NCI-H1048 (cell line): ENCODE results near the gene IL6ST.
"Not testable (repeated sequence)": the region's sequence is repeated elsewhere in the genome, so short reads cannot be mapped to it uniquely, and the experiment has no call there.

Experiments used
- DNase-seq: peaks from one replicate; lab custom pipeline; 2025; lab: John Stamatoyannopoulos, UW

IL6ST gene

DNA sequence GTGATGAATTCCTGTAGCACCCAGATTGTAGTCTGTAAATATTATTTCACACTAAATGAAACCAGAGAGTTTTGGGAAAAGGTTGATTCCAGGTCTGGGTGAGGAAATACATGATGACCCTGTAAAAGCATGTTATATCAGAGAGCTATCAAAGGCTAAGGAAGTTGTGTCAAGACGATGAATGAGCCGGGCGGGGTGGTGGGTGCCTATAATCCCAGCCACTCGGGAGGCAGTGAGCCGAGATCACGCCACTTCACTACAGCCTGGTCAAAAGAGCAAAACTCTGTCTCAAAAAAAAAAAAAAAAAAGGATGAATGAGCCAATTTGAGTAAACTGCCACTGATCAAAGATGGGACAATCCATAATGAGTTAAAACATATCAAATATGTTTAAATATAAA is 29.2 kb downstream of the IL6ST start:
- DNase-seq: no peak

DNA sequence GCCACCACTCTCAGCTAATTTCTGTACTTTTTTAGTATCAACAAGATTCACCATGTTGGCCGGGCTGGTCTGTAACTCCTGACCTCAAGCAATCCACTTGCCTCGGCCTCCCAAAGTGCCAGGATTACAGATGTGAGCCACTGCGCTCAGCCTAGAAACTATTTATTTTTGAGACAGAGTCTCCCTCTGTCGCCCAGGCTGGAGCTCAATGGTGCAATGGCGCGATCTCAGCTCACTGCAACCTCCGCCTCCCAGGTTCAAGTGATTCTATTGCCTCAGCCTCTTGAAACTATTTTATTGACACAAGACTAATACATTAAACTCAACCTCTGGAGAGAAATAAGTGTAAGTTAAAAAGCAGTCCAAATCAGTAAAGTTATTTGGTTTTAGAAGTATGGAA is 34.0 kb downstream of the IL6ST start:
- DNase-seq: no peak

DNA sequence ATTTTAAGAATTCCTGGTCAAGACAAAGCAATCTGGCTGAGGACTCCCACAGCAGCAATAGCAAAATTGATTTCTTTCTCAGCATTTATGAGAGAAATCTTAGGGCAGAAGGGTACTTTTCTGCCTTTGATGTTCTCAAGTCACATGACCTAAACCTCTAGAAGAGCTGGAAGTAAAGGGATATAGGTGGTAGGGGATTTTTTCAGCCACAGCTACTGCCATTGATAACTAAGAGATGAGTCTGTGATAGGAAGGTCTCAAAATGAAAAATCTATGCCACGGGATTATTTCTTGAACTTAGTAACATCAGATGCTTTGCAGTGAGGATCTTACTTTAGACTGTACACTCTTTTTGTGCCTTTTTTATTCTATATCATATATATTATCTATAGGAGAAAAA is 35.6 kb downstream of the IL6ST start:
- DNase-seq: no peak

DNA sequence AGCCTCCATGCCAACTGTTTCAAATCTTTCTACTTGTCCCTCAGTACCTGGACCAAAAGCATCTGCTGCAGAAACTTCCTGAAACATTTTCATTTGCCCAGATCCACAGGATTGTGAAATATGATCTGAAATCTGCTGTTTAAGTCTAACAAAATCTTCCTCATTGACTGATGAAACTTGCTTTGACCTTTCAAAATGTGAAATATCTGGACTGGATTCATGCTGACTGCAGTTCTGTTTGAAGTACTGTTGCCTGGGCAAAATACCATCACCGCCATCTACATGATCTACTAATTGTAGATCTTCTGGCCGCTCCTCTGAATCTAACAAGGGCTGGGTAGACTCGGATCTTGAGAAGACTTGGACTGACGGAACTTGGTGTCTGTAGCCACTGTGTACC is 53.6 kb downstream of the IL6ST start:
- not testable (repeated sequence) for DNase-seq

DNA sequence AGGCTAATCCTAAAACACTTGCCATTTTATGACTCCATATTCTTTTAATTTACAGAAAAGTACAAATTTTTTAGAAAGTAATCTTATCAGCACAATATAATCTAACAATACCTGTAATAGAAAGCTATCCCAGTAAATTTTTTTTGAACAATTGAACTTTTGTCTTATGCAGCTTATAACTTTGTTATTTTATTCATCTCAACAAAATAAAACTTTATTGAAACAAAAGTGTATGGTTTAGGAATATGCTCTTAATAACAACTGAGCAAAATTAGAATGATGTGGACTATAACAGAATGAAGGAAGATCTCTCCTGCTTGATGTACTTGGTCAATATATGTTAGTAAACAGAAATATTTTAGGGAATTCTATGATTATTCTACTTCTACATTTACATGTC is 57.2 kb downstream of the IL6ST start:
- DNase-seq: not testable (repeated sequence)

DNA sequence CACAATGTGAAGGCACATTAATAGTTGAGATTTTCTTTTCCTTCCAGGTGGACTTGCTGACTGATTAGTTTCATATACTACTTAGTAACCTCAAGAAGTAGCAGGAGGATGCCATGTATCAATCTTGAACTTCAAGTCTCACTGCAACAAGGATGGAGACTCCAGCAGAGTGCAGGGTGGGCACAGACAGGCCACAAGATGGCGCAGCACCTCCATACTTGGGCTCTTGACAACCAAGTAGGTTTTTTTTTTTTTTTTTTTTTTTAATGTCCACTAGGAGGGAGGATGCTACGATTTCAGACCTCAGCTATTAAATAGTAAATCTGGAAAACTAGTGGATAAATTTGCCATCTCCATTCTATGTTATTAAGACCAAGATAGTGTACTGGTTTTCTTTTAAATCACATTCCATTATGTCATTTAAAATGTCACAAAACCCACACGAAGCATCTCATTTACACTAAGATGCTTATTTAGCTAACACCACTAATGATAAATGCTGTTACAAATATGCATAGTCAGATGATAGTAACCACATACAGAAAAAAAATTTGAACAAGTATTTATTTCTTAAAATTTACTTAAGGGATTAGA is 58.6 kb downstream of the IL6ST start:
- DNase-seq: peak; percentile 51

DNA sequence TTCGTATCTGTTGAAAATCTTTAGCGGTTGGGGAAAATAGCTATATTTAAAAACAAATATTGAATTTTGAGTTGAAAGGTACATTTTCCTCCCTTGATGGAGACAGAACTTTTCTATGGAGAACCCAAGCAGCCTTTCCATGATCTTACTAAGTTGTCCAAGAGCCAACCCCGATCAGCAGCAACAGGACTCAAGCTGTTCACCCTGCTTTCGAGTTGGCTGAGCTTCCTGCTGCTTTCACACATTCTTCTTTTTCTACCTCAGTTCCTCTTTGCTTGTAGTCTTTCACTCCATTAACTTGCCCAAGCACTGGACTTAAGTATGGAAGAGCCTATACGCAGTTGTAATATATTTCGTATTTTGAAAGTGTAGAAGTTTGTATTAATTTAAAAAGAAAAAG is 59.4 kb downstream of the IL6ST start:
- no peak for DNase-seq

DNA sequence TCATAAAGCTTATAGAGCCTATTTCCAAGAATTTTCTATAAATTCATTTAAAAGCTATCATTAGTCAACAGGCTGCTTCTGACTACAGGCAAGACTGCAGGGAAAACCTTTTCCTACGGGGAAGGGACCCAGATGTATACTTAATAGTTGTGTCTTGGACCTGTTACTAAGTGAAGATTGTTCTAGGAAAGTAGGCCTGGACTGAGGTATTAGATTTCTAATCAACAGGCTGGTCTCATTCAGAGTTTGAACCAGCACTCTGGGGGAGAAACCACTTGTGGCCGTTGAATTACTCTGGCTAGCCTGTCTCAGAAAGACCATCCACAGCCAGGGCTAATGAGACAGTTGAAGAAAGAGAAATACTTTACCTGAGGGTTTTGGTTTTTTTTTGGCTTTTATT is 60.0 kb downstream of the IL6ST start:
- DNase-seq: no peak

DNA sequence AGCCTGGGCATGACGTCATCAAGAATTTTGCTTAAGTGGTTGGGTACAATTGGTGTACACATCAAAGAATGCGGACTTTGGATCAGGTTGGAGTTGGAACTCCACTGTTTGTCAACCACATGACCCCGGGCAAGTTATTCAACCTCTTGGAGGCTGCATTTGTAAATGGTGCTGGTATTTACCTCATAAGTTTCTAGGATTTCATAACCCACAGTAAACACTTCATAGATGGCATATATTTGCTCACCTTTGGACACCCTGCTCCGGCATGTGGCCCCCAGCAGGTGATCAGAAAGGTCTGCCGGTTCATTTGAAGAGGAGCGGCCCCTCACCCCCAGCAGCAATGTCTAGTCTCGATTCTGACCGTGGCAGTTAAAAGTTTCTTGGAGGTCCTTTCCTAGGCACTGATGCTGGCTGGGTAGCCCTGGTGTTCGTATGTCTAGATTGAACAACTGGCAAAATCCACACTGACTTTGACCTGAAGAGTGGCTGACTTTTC is 60.6 kb downstream of the IL6ST start:
- no peak for DNase-seq

DNA sequence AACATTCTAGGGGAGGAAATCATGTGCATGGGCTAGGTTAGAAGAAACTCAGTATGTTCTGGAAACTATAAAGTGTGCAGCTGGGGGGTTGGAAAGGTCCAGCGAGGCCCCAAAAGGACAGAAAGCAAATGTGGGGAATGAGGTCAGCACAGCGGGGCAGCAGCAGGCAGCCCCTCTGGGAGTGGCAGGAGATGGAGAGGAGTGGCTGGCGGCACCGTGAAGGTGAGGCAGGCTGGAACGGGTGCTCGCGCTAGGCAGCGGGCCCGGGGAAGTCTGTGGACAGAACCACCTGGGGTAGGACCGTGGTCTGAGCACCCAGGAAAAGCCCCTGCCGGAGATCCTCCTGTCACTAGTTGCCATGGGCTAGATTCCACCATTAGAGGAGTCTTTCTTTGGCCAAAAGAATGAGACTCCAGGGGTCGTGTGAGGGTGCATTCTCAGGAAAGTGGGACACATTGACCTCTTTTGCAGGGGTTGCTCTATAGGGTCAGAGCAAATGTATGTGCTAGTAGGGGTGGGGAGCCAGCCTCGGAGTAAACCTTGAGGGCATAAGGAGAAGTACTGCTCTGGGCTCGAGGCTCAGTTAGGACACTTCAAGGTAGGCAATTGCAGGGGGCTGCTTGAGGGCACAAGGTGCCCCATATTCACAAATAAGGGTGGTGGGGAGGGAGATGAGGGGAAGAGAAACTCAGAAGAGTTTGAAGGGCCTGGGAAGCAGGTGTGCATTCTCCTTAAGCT is 61.2 kb downstream of the IL6ST start:
- no peak for DNase-seq

DNA sequence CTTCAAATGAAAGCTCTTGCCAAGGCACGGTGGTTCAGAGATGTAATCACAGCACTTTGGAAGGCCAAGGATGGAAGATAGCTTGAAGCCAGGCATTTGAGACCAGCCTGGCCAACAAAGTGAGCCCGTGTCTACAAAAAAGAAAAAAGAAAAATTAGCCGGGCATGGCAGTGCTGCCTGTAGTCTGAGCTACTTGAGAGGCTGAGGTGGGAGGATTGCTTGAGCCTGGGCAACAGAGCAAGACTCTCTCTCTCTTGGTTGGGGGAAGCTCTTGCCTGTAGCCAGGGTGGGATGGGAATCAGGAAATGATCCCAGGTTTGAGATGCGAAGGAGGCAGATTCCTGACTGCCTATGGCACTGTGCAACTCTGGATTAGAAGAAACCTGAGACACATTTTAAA is 62.1 kb downstream of the IL6ST start:
- no peak for DNase-seq

DNA sequence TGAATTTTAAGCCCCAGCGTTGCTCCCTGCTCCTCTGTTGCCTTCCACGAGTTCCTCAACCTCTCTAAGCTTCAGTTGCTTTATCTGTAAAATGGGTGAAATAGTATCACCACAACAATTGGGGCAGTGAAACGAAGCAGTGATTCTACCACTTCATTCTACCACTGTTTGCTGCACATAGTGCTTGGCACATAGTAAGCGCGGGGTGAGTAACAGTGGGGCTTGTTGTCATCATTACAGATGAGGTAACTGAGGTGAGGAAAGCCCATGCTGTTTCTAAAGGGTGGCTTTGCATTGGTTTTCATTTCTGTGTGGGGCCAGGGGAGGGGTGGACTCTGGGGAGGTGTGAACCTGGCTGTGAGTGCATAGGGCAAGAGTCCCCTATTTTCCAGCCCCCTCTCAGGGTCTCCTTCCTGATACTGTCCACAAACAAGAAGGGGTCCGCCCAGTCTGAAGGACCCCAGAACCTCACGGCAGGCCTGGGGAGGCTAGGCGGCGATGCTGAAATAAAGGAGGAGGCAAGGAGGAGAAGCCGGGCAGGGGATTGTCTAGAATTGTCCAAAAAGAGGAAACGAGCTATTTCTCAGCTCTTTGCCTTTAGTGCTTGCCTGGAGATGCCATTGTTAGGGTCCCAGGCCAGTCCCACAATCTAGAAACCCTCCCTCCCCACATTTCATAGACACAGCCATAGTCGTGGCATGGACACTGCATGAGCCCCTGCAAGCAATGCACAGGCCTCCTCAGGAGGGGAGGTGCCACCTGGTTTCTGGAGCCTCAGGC is 65.6 kb downstream of the IL6ST start:
- DNase-seq: no peak

DNA sequence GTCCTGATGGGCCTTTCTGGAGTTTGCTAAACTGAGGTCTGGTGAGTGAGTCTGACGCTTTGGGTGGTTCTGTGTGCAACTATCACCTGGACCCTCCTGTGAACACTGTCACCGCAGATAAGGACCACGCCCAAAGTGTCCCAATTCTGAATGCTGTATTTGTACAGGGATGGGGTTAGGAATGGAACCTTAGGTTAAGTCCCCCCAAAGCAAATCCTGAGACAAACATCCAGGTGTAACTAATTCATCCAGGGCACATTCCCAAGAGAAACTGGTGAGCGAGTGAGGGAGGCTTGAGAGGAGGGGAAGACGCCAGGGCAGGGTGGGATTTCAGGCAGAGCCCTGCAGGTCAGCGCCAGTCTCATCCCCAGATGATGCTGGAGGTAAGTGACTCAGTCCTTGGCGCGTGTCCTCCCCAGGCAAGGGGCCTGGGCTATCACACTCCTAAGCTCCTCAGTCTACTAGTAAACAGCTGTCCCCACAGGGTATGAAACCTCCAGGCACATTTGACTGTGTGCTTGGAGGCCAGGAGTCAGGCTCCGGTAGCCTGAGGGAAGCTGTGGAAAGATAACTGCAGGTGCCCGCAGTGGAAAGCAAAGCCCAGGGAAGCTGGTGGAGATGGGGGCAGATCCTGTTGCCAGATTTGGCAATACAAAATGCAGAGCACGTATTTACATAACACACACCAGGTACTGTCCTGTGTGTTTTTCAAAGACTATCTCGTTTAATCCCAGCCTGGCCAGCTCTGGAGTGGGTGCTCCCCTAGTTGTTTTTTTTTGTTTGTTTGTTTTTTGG is 66.7 kb downstream of the IL6ST start:
- no peak for DNase-seq

DNA sequence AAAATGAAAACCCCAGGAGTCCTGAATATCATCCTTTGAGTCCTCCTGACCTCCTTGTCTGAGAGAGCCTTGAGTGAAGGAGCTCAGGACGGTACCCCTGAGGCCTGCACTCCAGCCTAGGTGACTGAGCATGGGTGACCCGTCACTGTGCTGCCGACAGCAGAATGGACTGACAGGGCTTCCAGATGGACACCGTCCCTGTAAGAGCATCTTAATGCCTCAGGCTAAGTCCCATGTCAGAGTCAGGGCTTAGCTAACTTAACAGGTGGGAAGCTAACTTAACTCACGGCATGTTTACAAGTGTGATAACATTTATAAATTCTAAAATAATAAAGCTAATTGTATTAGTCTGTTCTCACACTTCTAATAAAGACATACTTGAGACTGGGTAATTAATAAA is 68.3 kb downstream of the IL6ST start:
- DNase-seq: no peak

DNA sequence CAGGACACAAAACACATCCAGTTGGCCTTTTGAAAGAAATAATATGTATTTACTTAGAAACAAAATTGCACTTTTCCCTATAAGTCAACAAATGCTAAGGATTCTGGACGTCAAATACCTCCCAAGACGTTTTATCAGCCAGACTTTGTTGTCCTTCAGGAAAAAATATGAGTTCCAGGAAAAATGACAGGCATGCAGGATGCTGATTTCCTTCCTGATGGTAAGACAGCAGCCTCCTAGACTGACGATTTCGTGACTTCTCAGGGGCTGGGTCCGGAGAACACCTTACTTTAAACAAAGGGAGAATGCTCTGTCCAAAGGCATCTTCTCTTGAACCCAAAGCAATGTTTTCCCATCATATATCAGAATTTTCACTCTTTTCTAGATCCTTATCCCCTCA is 69.1 kb downstream of the IL6ST start:
- DNase-seq: no peak

DNA sequence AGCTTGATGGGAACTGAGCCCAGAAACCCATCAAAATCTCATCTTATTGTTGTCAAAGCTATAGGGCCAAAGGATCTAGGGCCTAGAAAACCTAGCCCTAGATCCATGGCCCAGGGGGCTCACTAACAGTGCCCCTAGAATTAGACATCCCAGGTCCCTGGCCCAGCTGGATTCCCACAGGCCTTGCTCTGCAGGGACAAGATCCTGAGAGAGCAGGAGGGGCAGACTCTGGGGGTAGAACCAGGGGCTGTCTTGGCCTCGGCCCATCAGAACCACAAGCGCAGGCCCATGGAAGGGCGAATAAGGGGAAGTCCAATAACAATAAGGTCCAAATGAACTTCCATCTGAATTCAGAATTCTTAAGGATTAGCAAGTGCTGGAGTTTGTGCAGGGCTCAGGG is 69.6 kb downstream of the IL6ST start:
- no peak for DNase-seq

DNA sequence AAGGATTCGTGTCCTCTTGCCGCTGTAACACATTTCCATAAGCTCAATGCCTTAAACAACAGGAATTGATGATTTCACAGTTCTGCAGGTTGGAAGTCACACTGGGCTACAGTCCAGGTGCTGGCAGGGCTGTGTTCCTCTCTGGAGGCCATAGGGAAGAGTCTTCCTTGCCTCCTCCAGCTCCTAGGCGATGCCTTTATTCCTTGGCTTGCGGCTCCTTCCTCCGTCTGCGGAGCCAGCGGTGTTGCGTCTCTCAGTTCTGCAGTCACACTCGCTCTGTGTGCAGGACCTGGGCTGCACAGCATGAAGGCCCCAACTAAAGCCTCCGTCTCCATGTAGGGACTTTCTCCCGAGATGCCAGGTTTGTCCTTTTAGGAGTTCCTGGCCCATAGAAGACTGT is 70.0 kb downstream of the IL6ST start:
- DNase-seq: no peak

DNA sequence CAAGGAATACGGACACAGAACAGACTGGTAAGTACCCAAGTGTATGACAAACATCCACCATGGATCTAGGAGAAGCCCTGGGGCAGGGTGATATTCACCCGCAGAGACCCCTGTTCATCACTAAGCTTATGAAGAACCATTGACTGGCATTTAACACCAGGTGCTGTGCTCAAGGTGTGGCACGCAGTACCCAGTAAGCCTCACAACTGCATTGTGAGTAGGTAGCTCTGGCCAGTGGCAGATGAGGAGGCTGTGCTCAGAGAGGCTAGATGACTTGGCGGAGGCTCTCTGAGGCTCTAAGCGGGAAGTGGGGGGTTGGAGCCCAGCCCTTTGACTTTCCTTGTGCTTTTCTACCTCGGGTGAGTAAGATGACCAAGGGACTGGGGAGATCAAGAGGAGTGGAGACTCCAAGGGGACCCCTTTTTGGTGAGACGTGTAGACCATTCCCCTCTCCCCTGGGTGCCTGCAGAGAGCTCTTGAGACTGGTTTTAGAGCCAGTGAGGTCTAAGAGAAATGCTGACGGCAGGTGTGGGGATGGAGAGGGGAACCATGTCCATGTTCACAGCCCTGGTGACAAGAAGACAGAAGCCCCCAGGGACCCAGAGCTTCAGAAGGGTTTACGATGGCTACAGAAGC is 70.8 kb downstream of the IL6ST start:
- DNase-seq: no peak

DNA sequence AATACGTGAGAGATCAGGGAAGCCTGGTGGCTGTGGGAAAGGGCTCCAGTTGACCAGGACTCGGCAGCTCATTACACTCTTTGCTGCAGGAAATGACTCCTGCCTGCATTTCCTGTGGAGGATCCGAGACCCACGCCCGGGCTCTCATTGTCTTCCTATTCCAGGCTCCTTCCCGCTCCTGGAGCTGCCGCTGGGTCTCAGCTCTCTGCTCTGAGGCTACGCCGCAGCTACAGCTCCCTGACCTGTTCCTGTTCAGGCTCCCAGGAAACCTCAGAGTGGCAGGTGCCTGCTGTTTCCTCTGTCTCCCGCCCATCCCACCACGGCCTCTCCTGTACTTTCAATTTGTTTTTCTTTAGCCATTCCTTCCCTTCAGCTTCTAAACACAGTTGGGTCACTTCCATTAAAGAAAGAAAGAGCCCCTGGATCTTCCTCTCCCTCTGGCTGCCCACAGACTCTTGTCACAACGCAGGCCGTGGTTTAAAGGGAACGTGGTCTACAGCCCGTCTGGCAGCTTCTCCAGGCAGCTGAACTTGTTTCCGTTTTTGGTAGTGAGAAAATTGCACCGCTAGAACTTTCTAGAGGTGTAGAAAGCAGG is 71.5 kb downstream of the IL6ST start:
- DNase-seq: no peak

DNA sequence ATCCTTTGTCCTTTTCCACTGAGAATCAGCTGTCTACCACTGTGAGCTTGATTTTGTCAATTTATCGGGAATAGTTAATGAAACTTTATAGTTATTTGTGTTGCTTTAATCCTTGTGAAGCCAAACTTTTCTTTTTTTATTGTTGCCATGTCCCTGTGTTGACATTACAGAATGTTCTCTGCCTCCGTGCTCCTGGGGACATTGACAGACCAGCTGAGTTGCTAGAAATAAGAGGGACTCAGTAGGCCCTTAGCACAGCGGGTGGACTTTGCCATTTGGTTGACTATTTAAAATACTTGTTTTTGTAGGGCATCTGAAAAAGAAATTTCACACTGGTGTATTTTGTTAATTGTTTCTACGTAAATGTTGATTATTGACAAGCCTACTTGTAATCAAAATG is 73.1 kb downstream of the IL6ST start:
- DNase-seq: no peak

DNA sequence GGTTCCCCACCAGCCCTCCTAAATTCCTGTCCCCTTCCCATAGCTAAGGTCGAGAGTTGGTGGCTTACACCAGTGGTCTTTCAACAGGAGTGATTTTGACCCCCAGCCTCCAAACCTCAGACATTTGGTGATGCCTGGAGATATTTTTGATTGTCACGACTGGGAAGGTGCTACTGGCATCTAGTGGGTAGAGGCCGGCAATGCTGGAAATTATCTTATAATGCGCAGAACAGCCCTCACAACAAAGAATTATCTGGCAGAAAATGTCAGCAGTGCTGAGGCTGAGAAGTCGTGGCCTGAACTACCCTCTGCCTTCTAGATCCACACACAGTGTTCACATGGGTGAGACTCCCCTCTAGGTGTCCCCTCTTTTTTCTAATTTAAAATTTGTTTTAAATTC is 74.0 kb downstream of the IL6ST start:
- no peak for DNase-seq
